Osteoblast (primary cell): Measurements from ENCODE around the gene MTIF3. TPM values are rescaled to one million over a fixed set of nuclear protein-coding genes. Genes with fewer than 3 reads are reported as not detected.
"Not testable (repeated sequence)": the region's sequence is repeated elsewhere in the genome, so short reads cannot be mapped to it uniquely, and the experiment has no call there.

ENCODE experiments used
- DNase-seq: peaks from one replicate; pipeline ENCODE4 v3.0.0; 2011; ENCODE audit warnings: low spot score, mixed read lengths; ENCODE audit not compliant: insufficient read length; ENCODE audit errors: missing footprints
- H2AFZ ChIP-seq: 2 replicates; pipeline ENCODE4 v1.6.0; 2011; ENCODE audit warnings: mild to moderate bottlenecking, low read length
- H3K27ac ChIP-seq: 2 replicates; pipeline ENCODE4 v1.5.1; 2011; ENCODE audit warnings: mild to moderate bottlenecking, low read depth, low read length, moderate library complexity
- H3K27me3 ChIP-seq: 2 replicates; pipeline ENCODE4 v1.6.0; 2012; ENCODE audit warnings: mild to moderate bottlenecking, control low read depth, inconsistent platforms, low read length, moderate library complexity; ENCODE audit not compliant: insufficient read depth
- H3K36me3 ChIP-seq: 2 replicates; pipeline ENCODE4 v1.5.1; 2011; ENCODE audit warnings: mild to moderate bottlenecking, low read length, control low read depth, moderate library complexity; ENCODE audit not compliant: insufficient read depth
- H3K4me1 ChIP-seq: 2 replicates; pipeline ENCODE4 v1.5.1; 2011; ENCODE audit warnings: mild to moderate bottlenecking, low read length, control low read depth, moderate library complexity; ENCODE audit not compliant: insufficient read depth
- H3K4me2 ChIP-seq: 2 replicates; pipeline ENCODE4 v1.6.0; 2011; ENCODE audit warnings: mild to moderate bottlenecking, low read length; ENCODE audit not compliant: insufficient read depth
- H3K4me3 ChIP-seq: fragments of 200-600 bp; sonication (generic); 3 replicates; pipeline ENCODE4 v1.5.1; 2012; ENCODE audit warnings: mild to moderate bottlenecking, low read length, inconsistent platforms; ENCODE audit not compliant: insufficient read depth
- H3K79me2 ChIP-seq: 2 replicates; pipeline ENCODE4 v1.6.0; 2012; ENCODE audit warnings: mild to moderate bottlenecking, low read length, control low read depth, inconsistent platforms; ENCODE audit not compliant: insufficient read depth
- H3K9me3 ChIP-seq: 2 replicates; pipeline ENCODE4 v1.5.1; 2011; ENCODE audit warnings: low read depth, low read length, control low read depth
- H4K20me1 ChIP-seq: 2 replicates; pipeline ENCODE4 v1.6.0; 2012; ENCODE audit warnings: mild to moderate bottlenecking, low read length, control low read depth; ENCODE audit not compliant: insufficient read depth
- CTCF ChIP-seq: IDR thresholded peaks from 2 replicates; pipeline ENCODE4 v1.5.1; 2011; ENCODE audit warnings: mild to moderate bottlenecking, low read depth, low read length, moderate library complexity; ENCODE audit errors: extremely low read depth
- total RNA-seq: library from RNA; depleted of rRNA; stranded (reverse); fragments of >200 nt; gene quantifications from 2 replicates; pipeline ENCODE4 v1.2.3, GENCODE V29; 2012

Gene MTIF3
- total RNA-seq, 1 donor = 65.5 TPM

DNA sequence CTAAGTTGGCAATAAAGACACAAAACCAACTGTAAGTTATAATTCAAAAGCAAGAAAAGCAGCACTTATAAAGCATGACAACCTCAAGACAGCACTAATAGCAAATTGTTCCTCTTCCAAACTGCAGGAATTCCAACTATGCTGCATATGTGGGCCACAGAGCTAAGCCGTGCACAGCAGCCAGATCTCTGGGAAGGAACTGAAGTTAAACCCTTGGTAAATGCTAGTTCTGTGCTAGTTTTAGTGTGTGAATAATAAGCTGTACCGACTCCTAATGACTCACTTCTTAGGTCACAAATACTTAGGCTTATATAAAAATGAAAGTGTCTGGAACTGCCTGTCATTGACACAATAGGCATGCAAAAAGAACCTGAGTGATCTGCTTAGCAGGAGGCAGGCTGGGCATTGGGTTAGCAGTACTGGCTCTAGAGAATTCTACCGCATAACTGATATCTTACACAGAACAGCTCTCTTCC, 47.1 kb downstream of the MTIF3 start:
- Histone ChIP-seq H3K9me3 (no peaks in the 10 kb centered on the region), H3K27ac (peak overlapping the region; percentile 42), H2AFZ (peak overlapping the region; percentile 91), H3K27me3 (peaks cover 8% of the 10 kb centered on the region), H3K4me2 (peak overlapping the region; percentile 29), H3K79me2 (no peaks in the 10 kb centered on the region), H3K4me1 (peaks cover 16% of the 10 kb centered on the region), H3K4me3 (no peak overlapping the region), H3K36me3 (no peaks in the 10 kb centered on the region), H4K20me1 (no peaks in the 10 kb centered on the region)
- TF ChIP-seq CTCF = no peak
- DNase-seq = peak; percentile 85

GRCh38 chr13:27401210-27401609, 49.2 kb downstream of the MTIF3 start:
- no peak for TF ChIP-seq CTCF
- Histone ChIP-seq H4K20me1 (no peaks in the 10 kb centered on the region), H3K4me1 (peaks cover 16% of the 10 kb centered on the region), H3K27me3 (peaks cover 4% of the 10 kb centered on the region), H3K4me3 (no peak overlapping the region), H3K79me2 (no peaks in the 10 kb centered on the region), H3K4me2 (no peak overlapping the region), H3K36me3 (no peaks in the 10 kb centered on the region), H3K9me3 (no peaks in the 10 kb centered on the region), H2AFZ (no peak overlapping the region), H3K27ac (no peak overlapping the region)
- no peak for DNase-seq

GRCh38 chr13:27400405-27400804, 50.0 kb downstream of the MTIF3 start:
- not testable (repeated sequence) for H3K4me3 ChIP-seq, H3K9me3 ChIP-seq, DNase-seq, H2AFZ ChIP-seq, H3K79me2 ChIP-seq, H4K20me1 ChIP-seq, H3K36me3 ChIP-seq, H3K27ac ChIP-seq, H3K4me2 ChIP-seq
- peaks cover 11% of the 10 kb centered on the region for H3K27me3 ChIP-seq
- H3K4me1 ChIP-seq = peaks cover 16% of the 10 kb centered on the region

GRCh38 chr13:27398360-27398759, 52.0 kb downstream of the MTIF3 start:
- H3K27me3 ChIP-seq = peaks cover 21% of the 10 kb centered on the region
- no peak for TF ChIP-seq CTCF
- H2AFZ ChIP-seq = no peak overlapping the region
- H3K27ac ChIP-seq = no peak overlapping the region
- no peaks in the 10 kb centered on the region for H4K20me1 ChIP-seq
- H3K4me1 ChIP-seq = peaks cover 7% of the 10 kb centered on the region
- no peaks in the 10 kb centered on the region for H3K9me3 ChIP-seq
- DNase-seq = no peak
- no peaks in the 10 kb centered on the region for H3K79me2 ChIP-seq
- no peak overlapping the region for H3K4me3 ChIP-seq
- H3K4me2 ChIP-seq = no peak overlapping the region
- no peaks in the 10 kb centered on the region for H3K36me3 ChIP-seq
